ENCODE results near the gene SOS2.

The SOS2 gene

DNA sequence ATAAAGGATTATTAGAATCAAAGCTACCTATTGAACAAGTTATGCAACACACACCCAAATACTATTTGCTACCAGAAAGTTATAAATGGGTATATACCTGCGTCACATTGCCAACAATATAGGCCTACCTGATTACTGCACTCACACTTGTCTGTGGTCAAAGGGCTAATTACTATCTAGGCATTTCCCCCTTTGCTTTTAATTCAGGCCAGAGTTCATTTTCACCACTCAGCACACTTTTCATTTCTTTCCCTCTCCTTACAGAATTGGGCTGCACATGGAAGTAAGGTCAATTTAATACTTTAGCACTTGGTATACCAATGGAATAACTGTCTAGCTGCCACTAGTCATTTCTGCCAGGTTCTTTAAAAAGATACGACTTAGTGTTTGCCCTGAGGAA is 1.7 kb downstream of the SOS2 start:
- Histone ChIP-seq H3K79me2 (ENCODE audit: insufficient read depth, low read depth) (peaks cover 26% of the 10 kb centered on the region; the same call in 1 of the 2 replicates), H3K27ac (peak overlapping the region; percentile 24; the same call in 1 of the 2 replicates), H3K36me3 (ENCODE audit: insufficient read depth) (no peaks in the 10 kb centered on the region), H3K9ac (peak overlapping the region; percentile 49; the same call in 1 of the 2 replicates), H2AFZ (ENCODE audit: low read depth) (no peak overlapping the region), H4K20me1 (ENCODE audit: insufficient read depth) (no peaks in the 10 kb centered on the region), H3K4me1 (ENCODE audit: low read depth, poor library complexity, severe bottlenecking) (peaks cover 15% of the 10 kb centered on the region), H3K27me3 (ENCODE audit: insufficient read depth, low read depth) (no peaks in the 10 kb centered on the region), H3K4me3 (IDR thresholded peaks at IDR 0.05; ENCODE audit: insufficient read depth, low read depth, low read length) (no peak overlapping the region), H3K4me2 (peak overlapping the region; percentile 50)
- TF ChIP-seq, protein P1, sequence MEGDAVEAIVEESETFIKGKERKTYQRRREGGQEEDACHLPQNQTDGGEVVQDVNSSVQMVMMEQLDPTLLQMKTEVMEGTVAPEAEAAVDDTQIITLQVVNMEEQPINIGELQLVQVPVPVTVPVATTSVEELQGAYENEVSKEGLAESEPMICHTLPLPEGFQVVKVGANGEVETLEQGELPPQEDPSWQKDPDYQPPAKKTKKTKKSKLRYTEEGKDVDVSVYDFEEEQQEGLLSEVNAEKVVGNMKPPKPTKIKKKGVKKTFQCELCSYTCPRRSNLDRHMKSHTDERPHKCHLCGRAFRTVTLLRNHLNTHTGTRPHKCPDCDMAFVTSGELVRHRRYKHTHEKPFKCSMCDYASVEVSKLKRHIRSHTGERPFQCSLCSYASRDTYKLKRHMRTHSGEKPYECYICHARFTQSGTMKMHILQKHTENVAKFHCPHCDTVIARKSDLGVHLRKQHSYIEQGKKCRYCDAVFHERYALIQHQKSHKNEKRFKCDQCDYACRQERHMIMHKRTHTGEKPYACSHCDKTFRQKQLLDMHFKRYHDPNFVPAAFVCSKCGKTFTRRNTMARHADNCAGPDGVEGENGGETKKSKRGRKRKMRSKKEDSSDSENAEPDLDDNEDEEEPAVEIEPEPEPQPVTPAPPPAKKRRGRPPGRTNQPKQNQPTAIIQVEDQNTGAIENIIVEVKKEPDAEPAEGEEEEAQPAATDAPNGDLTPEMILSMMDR (conservative IDR thresholded peaks at IDR 0.05; ENCODE audit: low read depth, low read length) = no peak

DNA sequence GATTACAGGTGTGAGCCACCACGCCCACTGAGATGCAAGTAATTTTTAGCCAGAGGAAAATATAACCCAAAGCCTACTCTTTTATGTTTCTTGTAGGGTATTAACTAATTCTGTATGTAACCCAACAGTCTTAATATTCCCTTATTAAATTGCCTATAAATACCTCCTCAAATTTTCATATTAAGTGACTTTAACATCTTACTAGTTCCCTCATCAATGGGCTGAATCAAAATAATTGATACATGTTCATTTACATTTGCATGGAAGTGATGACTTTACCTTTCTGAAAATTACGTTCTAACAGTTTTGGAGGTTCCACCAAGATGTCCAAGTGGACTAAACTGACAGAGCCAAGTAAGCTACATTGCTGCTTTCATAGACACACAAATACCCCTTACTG is 3.1 kb downstream of the SOS2 start:
- H4K20me1 ChIP-seq (ENCODE audit: insufficient read depth) = no peaks in the 10 kb centered on the region
- H3K79me2 ChIP-seq (ENCODE audit: insufficient read depth, low read depth) = peaks cover 26% of the 10 kb centered on the region; the same call in 1 of the 2 replicates
- TF ChIP-seq, protein P1 (conservative IDR thresholded peaks at IDR 0.05; ENCODE audit: low read depth, low read length) = no peak

DNA sequence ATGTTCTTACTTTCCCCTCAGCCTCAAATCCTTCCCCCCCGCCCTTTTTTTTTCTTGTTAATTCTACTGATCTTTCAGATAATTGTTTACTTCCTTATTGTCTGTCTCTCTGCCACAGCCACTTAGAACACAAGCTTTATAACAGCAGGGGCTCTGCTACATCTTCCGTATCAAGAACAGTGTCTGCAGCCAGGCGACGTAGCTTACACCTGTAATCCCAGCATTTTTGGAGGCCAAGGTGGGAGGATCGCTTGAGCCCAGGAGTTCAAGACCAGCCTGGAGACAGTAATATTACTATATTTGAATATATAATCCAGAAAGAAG is 5.4 kb downstream of the SOS2 start:
- Histone ChIP-seq H3K79me2 (ENCODE audit: insufficient read depth, low read depth) (peaks cover 26% of the 10 kb centered on the region; the same call in 1 of the 2 replicates), H3K36me3 (ENCODE audit: insufficient read depth) (no peaks in the 10 kb centered on the region), H4K20me1 (ENCODE audit: insufficient read depth) (no peaks in the 10 kb centered on the region), H3K27ac (no peak overlapping the region), H3K4me2 (no peak overlapping the region), H2AFZ (ENCODE audit: low read depth) (no peak overlapping the region), H3K4me1 (ENCODE audit: low read depth, poor library complexity, severe bottlenecking) (peaks cover 15% of the 10 kb centered on the region), H3K9ac (no peak overlapping the region), H3K27me3 (ENCODE audit: insufficient read depth, low read depth) (no peaks in the 10 kb centered on the region), H3K4me3 (IDR thresholded peaks at IDR 0.05; ENCODE audit: insufficient read depth, low read depth, low read length) (no peak overlapping the region)
- TF ChIP-seq, protein P1 (conservative IDR thresholded peaks at IDR 0.05; ENCODE audit: low read depth, low read length) = no peak

More for the DNA sequence above, 3.1 kb downstream of the SOS2 start:
- H3K4me1 ChIP-seq (ENCODE audit: low read depth, poor library complexity, severe bottlenecking) = peaks cover 15% of the 10 kb centered on the region
- no peak overlapping the region for H3K4me2 ChIP-seq
- no peaks in the 10 kb centered on the region for H3K27me3 ChIP-seq (ENCODE audit: insufficient read depth, low read depth)
- H3K4me3 ChIP-seq (IDR thresholded peaks at IDR 0.05; ENCODE audit: insufficient read depth, low read depth, low read length) = no peak overlapping the region
- no peak overlapping the region for H3K9ac ChIP-seq
- no peak overlapping the region for H3K27ac ChIP-seq
- no peaks in the 10 kb centered on the region for H3K36me3 ChIP-seq (ENCODE audit: insufficient read depth)
- H2AFZ ChIP-seq (ENCODE audit: low read depth) = no peak overlapping the region

DNA sequence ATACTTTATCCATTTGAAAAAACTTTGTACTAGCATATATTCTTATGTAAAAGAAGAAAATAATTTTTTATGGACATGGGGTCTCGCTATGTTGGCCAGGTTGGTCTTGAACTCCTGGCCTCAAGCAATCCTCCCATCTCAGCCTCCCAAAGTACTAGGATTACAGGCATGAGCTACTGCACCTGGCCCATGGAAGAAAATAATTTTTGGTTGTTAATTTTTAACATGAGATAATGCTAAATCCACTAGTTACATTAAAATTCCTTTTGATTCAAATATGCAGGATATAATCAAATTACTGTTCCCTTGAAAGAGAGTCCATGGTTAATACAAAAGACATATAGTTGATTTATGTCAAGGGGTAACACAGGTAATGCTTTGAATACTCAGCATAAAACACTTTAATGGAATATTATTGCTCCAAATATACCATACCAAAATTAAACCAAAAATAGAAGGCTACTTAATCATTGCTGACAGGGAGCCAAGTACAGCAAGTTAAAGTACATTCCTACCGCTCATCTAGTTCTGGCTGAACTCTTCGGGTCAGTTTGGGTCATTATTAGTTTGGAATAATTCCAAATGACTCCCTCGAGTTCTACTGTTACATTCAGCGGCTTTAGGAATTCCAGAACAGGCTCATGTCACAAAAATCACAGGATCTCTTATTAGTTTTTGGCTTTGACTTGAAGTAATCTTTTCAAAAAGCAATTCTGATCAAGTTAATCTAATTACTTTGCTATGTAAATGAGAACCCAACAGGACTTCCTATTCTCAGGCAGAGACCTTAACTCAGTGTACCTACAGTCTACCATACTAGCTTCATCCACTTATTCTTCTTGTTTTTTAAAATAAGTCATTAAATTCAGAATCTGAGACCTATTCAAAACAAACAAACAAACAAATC is 6.1 kb downstream of the SOS2 start:
- Histone ChIP-seq H3K4me2 (no peak overlapping the region), H3K36me3 (ENCODE audit: insufficient read depth) (no peaks in the 10 kb centered on the region), H3K4me3 (IDR thresholded peaks at IDR 0.05; ENCODE audit: insufficient read depth, low read depth, low read length) (no peak overlapping the region), H3K27ac (no peak overlapping the region), H2AFZ (ENCODE audit: low read depth) (no peak overlapping the region), H3K79me2 (ENCODE audit: insufficient read depth, low read depth) (peaks cover 25% of the 10 kb centered on the region; the same call in 1 of the 2 replicates), H3K9ac (no peak overlapping the region), H4K20me1 (ENCODE audit: insufficient read depth) (no peaks in the 10 kb centered on the region), H3K27me3 (ENCODE audit: insufficient read depth, low read depth) (no peaks in the 10 kb centered on the region), H3K4me1 (ENCODE audit: low read depth, poor library complexity, severe bottlenecking) (peaks cover 15% of the 10 kb centered on the region)
- TF ChIP-seq, protein P1 (conservative IDR thresholded peaks at IDR 0.05; ENCODE audit: low read depth, low read length) = no peak
